ENCODE results near the gene LRCOL1.

The LRCOL1 gene

GRCh38 chr12:132588319-132588718 is 22.1 kb downstream of the LRCOL1 start:
- no peaks in the 10 kb centered on the region for H3K27me3 ChIP-seq
- no peak overlapping the region for H3K4me3 ChIP-seq
- peaks cover 0 to 6% (median under 1%) of the 10 kb centered on the region in 10 experiments; a peak in 3 of 20 replicates for H3K4me1 ChIP-seq
- peaks cover 0 to 17% (median 12%) of the 10 kb centered on the region in 11 experiments; a peak in 16 of 22 replicates for H3K36me3 ChIP-seq
- peaks cover 0 to 26% (median 18%) of the 10 kb centered on the region in 11 experiments; a peak in 14 of 22 replicates for H4K20me1 ChIP-seq
- H3K9me3 ChIP-seq (replicated peaks in 1 of 11) = peaks cover 0 to 3% (median 0%) of the 10 kb centered on the region in 11 experiments; a peak in 1 of 22 replicates
- H3K4me2 ChIP-seq = no peak overlapping the region
- no peak overlapping the region for H3K27ac ChIP-seq
- no peak overlapping the region for H3K9ac ChIP-seq
- no peak for TF ChIP-seq Cebpa-rat (IDR thresholded peaks at IDR 0.05)

DNA sequence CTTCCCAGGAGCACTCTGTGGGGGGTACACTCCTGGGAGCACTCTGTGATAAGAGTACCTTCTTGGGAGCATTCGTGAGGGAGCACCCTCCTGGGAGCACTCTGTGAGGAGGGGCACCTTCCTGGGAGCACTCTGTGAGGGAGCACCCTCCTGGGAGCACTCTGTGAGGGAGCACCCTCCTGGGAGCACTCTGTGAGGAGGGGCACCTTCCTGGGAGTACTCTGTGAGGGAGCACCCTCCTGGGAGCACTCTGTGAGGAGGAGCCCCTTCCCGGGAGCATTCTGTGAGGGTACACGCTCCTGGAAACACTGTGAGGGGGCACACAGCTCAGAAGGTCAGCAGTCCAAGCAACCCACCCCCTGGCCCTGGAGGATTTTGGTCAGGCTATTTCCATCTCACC is 22.6 kb downstream of the LRCOL1 start:
- H3K27me3 ChIP-seq = no peaks in the 10 kb centered on the region
- H3K9ac ChIP-seq = no peak overlapping the region
- peaks cover 0 to 3% (median 0%) of the 10 kb centered on the region in 11 experiments; a peak in 1 of 22 replicates for H3K9me3 ChIP-seq (replicated peaks in 1 of 11)
- no peak overlapping the region for H3K4me2 ChIP-seq
- H3K4me1 ChIP-seq = peaks cover 0 to 6% (median 0%) of the 10 kb centered on the region in 10 experiments; a peak in 2 of 20 replicates
- no peak overlapping the region for H3K4me3 ChIP-seq
- H4K20me1 ChIP-seq = peaks cover 0 to 31% (median 22%) of the 10 kb centered on the region in 11 experiments; a peak in 14 of 22 replicates
- no peak overlapping the region for H3K27ac ChIP-seq
- H3K36me3 ChIP-seq = peaks cover 2 to 21% (median 16%) of the 10 kb centered on the region in 11 experiments; a peak in 20 of 22 replicates
- no peak for TF ChIP-seq Cebpa-rat (IDR thresholded peaks at IDR 0.05)

- Histone ChIP-seq H3K4me2 (no peak overlapping the region), H3K27me3 (no peaks in the 10 kb centered on the region)
Observed at GRCh38 chr12:132586929-132587328, 23.5 kb downstream of the LRCOL1 start.

GRCh38 chr12:132585177-132585576 is 25.2 kb downstream of the LRCOL1 start:
- Histone ChIP-seq H3K4me3 (no peak overlapping the region), H3K27ac (no peak overlapping the region), H3K36me3 (peaks cover 20 to 45% (median 37%) of the 10 kb centered on the region in 11 experiments), H3K9me3 (replicated peaks in 1 of 11) (peaks cover 0 to 3% (median 0%) of the 10 kb centered on the region in 11 experiments; a peak in 1 of 22 replicates), H3K9ac (no peak overlapping the region), H3K4me2 (no peak overlapping the region), H3K4me1 (peaks cover 0 to 6% (median 0%) of the 10 kb centered on the region in 10 experiments; a peak in 2 of 20 replicates), H3K27me3 (no peaks in the 10 kb centered on the region), H4K20me1 (peaks cover 0 to 55% (median 39%) of the 10 kb centered on the region in 11 experiments; a peak in 17 of 22 replicates)
- no peak for TF ChIP-seq Cebpa-rat (IDR thresholded peaks at IDR 0.05)

More at GRCh38 chr12:132586929-132587328, 23.5 kb downstream of the LRCOL1 start:
- Histone ChIP-seq H3K4me3 (no peak overlapping the region), H4K20me1 (peaks cover 0 to 38% (median 26%) of the 10 kb centered on the region in 11 experiments; a peak in 14 of 22 replicates), H3K36me3 (peaks cover 7 to 27% (median 22%) of the 10 kb centered on the region in 11 experiments; a peak in 20 of 22 replicates), H3K9ac (no peak overlapping the region), H3K9me3 (replicated peaks in 1 of 11) (peaks cover 0 to 3% (median 0%) of the 10 kb centered on the region in 11 experiments; a peak in 1 of 22 replicates), H3K4me1 (peaks cover 0 to 6% (median 0%) of the 10 kb centered on the region in 10 experiments; a peak in 2 of 20 replicates), H3K27ac (no peak overlapping the region)
- TF ChIP-seq Cebpa-rat (IDR thresholded peaks at IDR 0.05) = no peak

DNA sequence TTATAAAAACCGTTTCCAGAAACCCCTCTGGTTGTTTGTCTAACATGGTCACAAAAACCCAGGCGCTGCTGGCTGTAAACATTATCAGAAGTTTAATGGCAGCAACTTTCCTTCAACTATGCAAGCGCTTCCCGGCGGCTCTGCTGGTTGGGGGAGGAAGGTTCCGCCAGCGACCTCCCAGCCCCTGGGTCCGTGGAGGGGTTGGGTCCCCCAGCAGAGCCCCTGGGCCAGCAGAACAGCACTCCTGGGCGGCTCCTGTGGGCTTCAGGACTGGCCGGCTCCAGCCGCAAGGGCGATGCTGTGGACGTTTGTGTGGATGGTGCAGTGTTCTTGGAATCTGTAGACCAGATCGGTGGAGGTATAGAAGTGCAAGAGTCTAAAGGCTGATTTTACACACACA is 26.0 kb downstream of the LRCOL1 start:
- Histone ChIP-seq H3K27ac (no peak overlapping the region), H3K4me3 (no peak overlapping the region), H3K4me2 (no peak overlapping the region), H4K20me1 (peaks cover 0 to 63% (median 47%) of the 10 kb centered on the region in 11 experiments; a peak in 17 of 22 replicates), H3K9ac (no peak overlapping the region), H3K9me3 (replicated peaks in 1 of 11) (peaks cover 0 to 3% (median 0%) of the 10 kb centered on the region in 11 experiments; a peak in 1 of 22 replicates), H3K27me3 (no peaks in the 10 kb centered on the region), H3K36me3 (peaks cover 24 to 52% (median 44%) of the 10 kb centered on the region in 11 experiments), H3K4me1 (0 out of 20 replicates have a peak, but pooled peaks cover 0 to 1% (median 0%) of the 10 kb centered on the region in 10 experiments)
- no peak for TF ChIP-seq Cebpa-rat (IDR thresholded peaks at IDR 0.05)

GRCh38 chr12:132583736-132584135 is 26.6 kb downstream of the LRCOL1 start:
- Histone ChIP-seq H3K4me2 (no peak overlapping the region), H3K36me3 (peaks cover 29 to 59% (median 50%) of the 10 kb centered on the region in 11 experiments), H4K20me1 (peaks cover 0 to 70% (median 52%) of the 10 kb centered on the region in 11 experiments; a peak in 17 of 22 replicates), H3K4me3 (no peak overlapping the region), H3K27me3 (no peaks in the 10 kb centered on the region), H3K9me3 (replicated peaks in 1 of 11) (peaks cover 0 to under 1% (median 0%) of the 10 kb centered on the region in 11 experiments; a peak in 1 of 22 replicates), H3K9ac (no peak overlapping the region), H3K27ac (no peak overlapping the region), H3K4me1 (no peaks in the 10 kb centered on the region)
- no peak for TF ChIP-seq Cebpa-rat (IDR thresholded peaks at IDR 0.05)

DNA sequence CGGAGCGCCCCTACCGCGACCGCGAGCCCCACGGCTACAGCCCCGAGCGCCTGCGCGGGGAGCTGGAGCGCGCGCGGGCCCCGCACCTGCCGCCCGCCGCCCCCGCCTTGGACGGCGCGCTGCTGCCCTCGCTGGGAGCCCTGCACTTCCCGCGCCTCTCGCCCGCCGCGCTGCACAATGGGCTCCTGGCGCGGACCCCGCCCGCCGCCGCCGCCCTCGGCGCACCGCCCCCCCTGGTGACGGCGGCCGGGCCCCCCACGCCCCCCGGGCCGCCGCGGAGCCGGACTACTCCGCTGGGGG is 27.0 kb downstream of the LRCOL1 start:
- H4K20me1 ChIP-seq = peaks cover 0 to 74% (median 56%) of the 10 kb centered on the region in 11 experiments; a peak in 17 of 22 replicates
- H3K9me3 ChIP-seq (replicated peaks in 1 of 11) = no peaks in the 10 kb centered on the region
- H3K4me3 ChIP-seq = no peak overlapping the region
- no peak overlapping the region for H3K27ac ChIP-seq
- no peak overlapping the region for H3K4me2 ChIP-seq
- peaks cover 29 to 63% (median 54%) of the 10 kb centered on the region in 11 experiments for H3K36me3 ChIP-seq
- H3K27me3 ChIP-seq = no peaks in the 10 kb centered on the region
- TF ChIP-seq Cebpa-rat (IDR thresholded peaks at IDR 0.05) = no peak
- no peaks in the 10 kb centered on the region for H3K4me1 ChIP-seq
- H3K9ac ChIP-seq = no peak overlapping the region

DNA sequence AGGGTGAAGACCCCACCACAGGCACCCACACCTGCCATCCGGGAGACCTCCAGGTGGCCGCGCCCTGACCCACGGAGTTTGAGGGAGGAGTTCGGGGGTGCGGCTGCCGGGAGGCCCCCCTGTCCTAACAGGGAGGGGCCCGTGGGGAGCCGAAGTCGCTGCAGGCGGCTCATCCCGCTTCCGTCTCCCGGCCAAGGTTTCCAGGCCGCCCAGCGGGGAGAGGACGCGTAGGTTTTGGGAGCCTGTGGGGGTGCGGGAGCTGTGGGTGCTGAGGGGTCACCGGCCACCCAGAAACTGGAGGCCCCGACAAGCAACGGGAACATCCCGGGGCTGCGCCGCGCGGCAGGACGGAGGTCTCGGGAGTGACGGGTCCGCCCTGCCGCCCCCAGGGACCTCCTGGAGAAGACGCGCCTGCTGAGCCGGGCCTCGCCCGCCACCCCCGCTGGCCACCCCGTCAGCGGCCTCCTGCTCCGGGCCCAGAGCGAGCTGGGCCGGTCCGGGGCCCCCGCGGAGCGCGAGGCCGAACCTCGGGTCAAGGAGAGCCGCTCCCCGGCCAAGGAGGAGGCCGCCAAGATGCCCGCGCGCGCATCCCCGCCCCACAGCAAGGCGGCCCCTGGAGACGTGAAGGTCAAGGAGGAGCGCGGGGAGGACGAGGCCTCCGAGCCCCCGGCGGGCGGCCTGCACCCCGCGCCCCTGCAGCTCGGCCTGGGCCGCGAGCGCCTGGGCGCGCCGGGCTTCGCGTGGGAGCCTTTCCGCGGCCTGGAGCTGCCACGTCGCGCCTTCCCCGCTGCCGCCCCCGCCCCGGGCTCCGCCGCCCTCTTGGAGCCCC is 27.6 kb downstream of the LRCOL1 start:
- no peak overlapping the region for H3K9ac ChIP-seq
- H3K27me3 ChIP-seq = no peaks in the 10 kb centered on the region
- H3K4me2 ChIP-seq = no peak overlapping the region
- H3K9me3 ChIP-seq (replicated peaks in 1 of 11) = no peaks in the 10 kb centered on the region
- peaks cover 0 to 79% (median 59%) of the 10 kb centered on the region in 11 experiments; a peak in 17 of 22 replicates for H4K20me1 ChIP-seq
- TF ChIP-seq Cebpa-rat (IDR thresholded peaks at IDR 0.05) = no peak
- no peak overlapping the region for H3K4me3 ChIP-seq
- peaks cover 34 to 68% (median 60%) of the 10 kb centered on the region in 11 experiments for H3K36me3 ChIP-seq
- H3K4me1 ChIP-seq = no peaks in the 10 kb centered on the region
- H3K27ac ChIP-seq = no peak overlapping the region

- no peaks in the 10 kb centered on the region for H3K9me3 ChIP-seq (replicated peaks in 1 of 11)
- H3K4me1 ChIP-seq = no peaks in the 10 kb centered on the region
- H4K20me1 ChIP-seq = peaks cover 0 to 87% (median 61%) of the 10 kb centered on the region in 11 experiments; a peak in 17 of 22 replicates
- no peak overlapping the region for H3K4me3 ChIP-seq
- H3K36me3 ChIP-seq = peaks cover 40 to 76% (median 67%) of the 10 kb centered on the region in 11 experiments
- no peak overlapping the region for H3K4me2 ChIP-seq
- H3K27me3 ChIP-seq = no peaks in the 10 kb centered on the region
- no peak overlapping the region for H3K9ac ChIP-seq
- no peak for TF ChIP-seq Cebpa-rat (IDR thresholded peaks at IDR 0.05)
- H3K27ac ChIP-seq = no peak overlapping the region
Observed at GRCh38 chr12:132582058-132582420, 28.3 kb downstream of the LRCOL1 start.
